CD4-positive, alpha-beta T cell (primary cell): ENCODE data around the gene CIAO2B. TPM values are rescaled to one million over a fixed set of nuclear protein-coding genes. Genes with fewer than 3 reads are reported as not detected.
"Not testable (repeated sequence)": the region's sequence is repeated elsewhere in the genome, so short reads cannot be mapped to it uniquely, and the experiment has no call there.

Source experiments
- ATAC-seq: fragments of 200-7000 bp; cut with Tn5 transposase; one replicate; pipeline ENCODE4 v1.10.0; 2022; ENCODE audit warnings: mild to moderate bottlenecking; ENCODE audit not compliant: poor library complexity
- CTCF ChIA-PET: fragments of 350-600 bp; sonication (Branson Sonifier 250); formaldehyde crosslinking; loops from one replicate; lab custom pipeline; 2021; ENCODE audit warnings: antibody characterized with exemption, inconsistent platforms; lab: Charles Lee
- POLR2A ChIA-PET: fragments of 350-600 bp; sonication (Branson Sonifier 250); formaldehyde crosslinking; loops from one replicate; lab custom pipeline; 2021; ENCODE audit warnings: antibody characterized with exemption, inconsistent platforms; lab: Charles Lee
- DNase-seq, 14 experiments: peaks; one replicate each; pipeline ENCODE4 v3.0.0-alpha.2; 2013 to 2020; ENCODE audit warnings: mixed read lengths in 2 of 14
- H3K27ac ChIP-seq, 2 donors: one replicate each; pipeline versions ENCODE4 v1.5.1 to v1.7.0; 2013; ENCODE audit warnings: low read length in 2 of 2, low read depth in 1 of 2, mild to moderate bottlenecking in 1 of 2
- H3K27me3 ChIP-seq, 2 experiments: 1 replicate in 1 of 2; 2 replicates in 1 of 2; pipeline versions ENCODE4 v1.6.1 to v1.7.0; 2013; ENCODE audit warnings: low read length in 2 of 2, control low read depth in 1 of 2, mild to moderate bottlenecking in 1 of 2, moderate library complexity in 1 of 2; ENCODE audit not compliant: insufficient read depth in 2 of 2, control insufficient read depth in 1 of 2
- H3K36me3 ChIP-seq: one replicate; pipeline ENCODE4 v1.6.1; 2013; ENCODE audit warnings: low read length, control low read depth; ENCODE audit not compliant: insufficient read depth
- H3K4me1 ChIP-seq: one replicate; pipeline ENCODE4 v1.6.1; 2013; ENCODE audit warnings: low read length, control low read depth; ENCODE audit not compliant: insufficient read depth
- H3K4me3 ChIP-seq: one replicate; pipeline ENCODE4 v1.5.1; 2013; ENCODE audit warnings: mild to moderate bottlenecking, low read length, moderate library complexity
- H3K9me3 ChIP-seq, 2 experiments: 1 replicate in 1 of 2; 2 replicates in 1 of 2; pipeline versions ENCODE4 v1.6.1 to v1.7.0; 2013; ENCODE audit warnings: low read length in 2 of 2, mild to moderate bottlenecking in 2 of 2, control low read depth in 1 of 2, moderate library complexity in 1 of 2; ENCODE audit not compliant: control insufficient read depth in 1 of 2, insufficient read depth in 1 of 2
- H3K27ac Mint-ChIP-seq: one replicate; pipeline ENCODE4 v1.8.0; 2020; ENCODE audit warnings: mixed read lengths
- H3K27me3 Mint-ChIP-seq: one replicate; pipeline ENCODE4 v1.8.0; 2021; ENCODE audit warnings: mixed read lengths
- H3K36me3 Mint-ChIP-seq: one replicate; pipeline ENCODE4 v1.8.0; 2021; ENCODE audit warnings: low read depth, mixed read lengths
- H3K4me1 Mint-ChIP-seq: one replicate; pipeline ENCODE4 v1.8.0; 2021; ENCODE audit warnings: low read depth, mixed read lengths
- H3K4me3 Mint-ChIP-seq: one replicate; pipeline ENCODE4 v1.8.0; 2020; ENCODE audit warnings: mild to moderate bottlenecking, mixed read lengths
- H3K9me3 Mint-ChIP-seq: one replicate; pipeline ENCODE4 v1.8.0; 2020; ENCODE audit warnings: mixed read lengths
- CTCF ChIP-seq: fragments of 200-600 bp; IDR thresholded peaks from one replicate; pipeline ENCODE4 v1.8.0; 2022; ENCODE audit warnings: antibody characterized with exemption, mild to moderate bottlenecking
- intact Hi-C, 2 experiments: fragments of 100-400 bp; cut with DNase I in 1 of 2; cut with micrococcal nuclease in 1 of 2; formaldehyde crosslinking; loops; one replicate each; pipeline versions ENCODE4 v1.15.1 to v1.9.0; 2023 to 2025; cut with DNase I, micrococcal nuclease
- total RNA-seq, 174 experiments: library from RNA in 2 of 174; stranded (reverse) in 2 of 174; gene quantifications; one replicate each; pipeline ENCODE4 v1.2.3 and lab custom pipeline; 2021 to 2026

Gene CIAO2B
- total RNA-seq, 2 experiments from 2014 or later = 58.6 to 70.4 TPM

- no peaks in the 10 kb centered on the region for H3K9me3 Mint-ChIP-seq
- ATAC-seq (no peak), DNase-seq (no peak)
- H3K27ac Mint-ChIP-seq = no peak overlapping the region
- Histone ChIP-seq H3K9me3 (no peaks in the 10 kb centered on the region), H3K4me3 (no peak overlapping the region), H3K27ac (no peak overlapping the region), H3K27me3 (no peaks in the 10 kb centered on the region), H3K4me1 (peaks cover 3% of the 10 kb centered on the region), H3K36me3 (no peaks in the 10 kb centered on the region)
- H3K27me3 Mint-ChIP-seq = no peaks in the 10 kb centered on the region
- ChIA-PET CTCF (no interaction called here), POLR2A (no interaction called here)
- H3K36me3 Mint-ChIP-seq = no peaks in the 10 kb centered on the region
- intact Hi-C loops = loop anchor here in 1 of 2 experiments (5.0 kb wide), 1 partner anchor 53 kb away; no protein-coding TSS in a partner anchor
- no peak overlapping the region for H3K4me3 Mint-ChIP-seq
- TF ChIP-seq CTCF = no peak
- H3K4me1 Mint-ChIP-seq = no peaks in the 10 kb centered on the region
Measured at GRCh38 chr16:66898933-66899309, 35.3 kb downstream of the CIAO2B start.

- Histone ChIP-seq H3K9me3 (no peaks in the 10 kb centered on the region), H3K27me3 (no peaks in the 10 kb centered on the region), H3K27ac (no peak overlapping the region), H3K36me3 (no peaks in the 10 kb centered on the region), H3K4me1 (peaks cover 7% of the 10 kb centered on the region), H3K4me3 (no peak overlapping the region)
- Mint-ChIP-seq H3K4me1 (peaks cover 2% of the 10 kb centered on the region), H3K36me3 (no peaks in the 10 kb centered on the region), H3K4me3 (no peak overlapping the region), H3K27ac (no peak overlapping the region), H3K27me3 (no peaks in the 10 kb centered on the region), H3K9me3 (no peaks in the 10 kb centered on the region)
- intact Hi-C loops = loop anchor here in 1 of 2 experiments (5.0 kb wide), 1 partner anchor 54 kb away; no protein-coding TSS in a partner anchor
- ATAC-seq = no peak
- DNase-seq = no peak
- CTCF ChIA-PET = no interaction called here
- POLR2A ChIA-PET = no interaction called here
- TF ChIP-seq CTCF = no peak
Measured at GRCh38 chr16:66898207-66898606, 36.0 kb downstream of the CIAO2B start.

GRCh38 chr16:66896682-66897081, 37.5 kb downstream of the CIAO2B start:
- H3K27ac Mint-ChIP-seq, H3K4me1 ChIP-seq, H3K36me3 ChIP-seq, H3K4me1 Mint-ChIP-seq, CTCF ChIA-PET, H3K27me3 Mint-ChIP-seq, DNase-seq, H3K4me3 ChIP-seq, H3K27me3 ChIP-seq, H3K9me3 Mint-ChIP-seq, H3K9me3 ChIP-seq, H3K4me3 Mint-ChIP-seq, H3K36me3 Mint-ChIP-seq, ATAC-seq, POLR2A ChIA-PET, H3K27ac ChIP-seq: not testable (repeated sequence)
- intact Hi-C loops = loop anchor here in 1 of 2 experiments (5.0 kb wide), 1 partner anchor 56 kb away; no protein-coding TSS in a partner anchor

- intact Hi-C loops = loop anchor here (1.0 to 5.0 kb wide), 3 partner anchors 33 to 58 kb away; no protein-coding TSS in a partner anchor
- Mint-ChIP-seq H3K4me1 (peaks cover 8% of the 10 kb centered on the region), H3K9me3 (no peaks in the 10 kb centered on the region), H3K4me3 (no peak overlapping the region), H3K36me3 (no peaks in the 10 kb centered on the region), H3K27ac (no peak overlapping the region), H3K27me3 (no peaks in the 10 kb centered on the region)
- CTCF ChIA-PET = interaction anchor here (1.8 kb wide), 1 partner anchor 33 kb away, joined by 8 read pairs; no protein-coding TSS in a partner anchor
- no peaks in the 10 kb centered on the region for H3K36me3 ChIP-seq
- no peaks in the 10 kb centered on the region for H3K27me3 ChIP-seq
- TF ChIP-seq CTCF = no peak
- no peak for DNase-seq
- ATAC-seq = no peak
- H3K4me3 ChIP-seq = no peak overlapping the region
- no peak overlapping the region for H3K27ac ChIP-seq
- peaks cover 10% of the 10 kb centered on the region for H3K4me1 ChIP-seq
- POLR2A ChIA-PET = no interaction called here
- H3K9me3 ChIP-seq = no peaks in the 10 kb centered on the region
Measured at GRCh38 chr16:66895999-66896398, 38.2 kb downstream of the CIAO2B start.
